Stimulated activated CD8-positive, alpha-beta memory T cell treated with anti-CD3 and anti-CD28 coated beads, Interleukin-7, amount 100 ng/mL, for 4 hours (primary cell): ENCODE measurements around the gene ZFHX3.

Source experiments
- DNase-seq, 2 donors: peaks; one replicate each; pipeline ENCODE4 v3.0.0-alpha.2; 2020; ENCODE audit warnings: low read depth in 2 of 2

The ZFHX3 gene

DNA sequence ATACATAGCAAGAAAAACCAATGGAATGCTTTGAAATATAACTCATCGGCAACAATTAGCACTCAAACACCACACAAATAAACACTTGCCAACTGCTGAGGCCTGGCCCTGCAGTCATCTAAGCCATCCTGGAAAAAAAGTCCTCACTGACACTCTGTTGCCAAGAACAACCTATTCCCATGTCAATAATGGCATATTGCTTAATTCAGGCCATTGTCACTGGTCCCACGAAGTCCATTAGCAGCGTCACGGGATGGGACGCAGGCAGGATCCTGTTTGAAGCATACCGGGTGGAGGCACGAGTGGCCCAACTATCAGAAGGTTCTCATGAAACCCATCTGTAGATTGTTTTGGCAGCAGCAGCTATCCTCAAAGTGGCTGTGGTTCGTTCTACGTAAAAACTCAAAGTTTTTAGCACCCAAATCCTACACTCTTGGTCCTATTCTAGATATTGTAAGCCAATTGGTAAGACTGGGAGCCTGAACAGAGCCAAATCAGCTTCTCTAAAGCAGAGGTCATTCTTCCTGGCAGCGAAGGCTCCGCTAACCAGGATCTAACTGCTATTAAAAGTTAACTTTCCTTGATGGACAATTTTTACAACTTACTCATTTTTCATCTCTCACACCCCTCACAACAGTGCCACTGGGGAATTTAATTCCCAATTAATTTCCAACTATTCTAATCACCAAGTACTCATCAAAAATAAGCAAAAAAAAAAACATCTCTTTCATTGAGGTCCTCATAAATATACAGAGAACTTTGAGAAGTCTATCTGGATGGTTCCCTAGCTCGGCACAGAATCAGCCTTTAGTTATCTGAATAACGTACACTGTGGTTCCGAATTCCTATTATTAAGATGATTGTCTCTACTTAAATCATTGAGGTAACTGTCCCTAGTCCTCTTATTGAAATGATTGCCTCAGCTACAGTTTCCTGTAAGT is 91.5 kb downstream of the ZFHX3 start:
- DNase-seq: no peak

DNA sequence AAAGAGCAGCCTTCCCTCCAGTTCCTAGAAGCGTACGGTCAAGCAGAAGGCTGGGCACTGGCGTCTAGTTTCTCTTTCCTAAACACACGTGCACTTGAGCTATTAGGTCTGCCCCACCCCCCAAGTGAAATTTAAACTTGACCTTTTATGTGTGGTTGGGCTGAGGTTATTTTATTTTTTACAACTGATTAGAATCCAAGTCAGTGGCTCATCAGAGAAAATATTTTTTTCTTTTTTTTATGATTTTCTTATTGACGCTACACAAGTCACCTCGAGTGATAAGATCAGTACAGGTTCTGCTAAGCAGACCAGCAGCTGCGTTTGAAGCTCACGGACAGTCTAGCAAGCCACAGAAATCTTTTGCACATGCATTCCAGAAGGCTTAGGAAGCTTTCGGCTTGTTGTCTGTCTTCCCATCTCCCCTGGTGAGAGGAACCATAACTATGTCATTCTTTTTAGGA is 95.1 kb downstream of the ZFHX3 start:
- DNase-seq: no peak

DNA sequence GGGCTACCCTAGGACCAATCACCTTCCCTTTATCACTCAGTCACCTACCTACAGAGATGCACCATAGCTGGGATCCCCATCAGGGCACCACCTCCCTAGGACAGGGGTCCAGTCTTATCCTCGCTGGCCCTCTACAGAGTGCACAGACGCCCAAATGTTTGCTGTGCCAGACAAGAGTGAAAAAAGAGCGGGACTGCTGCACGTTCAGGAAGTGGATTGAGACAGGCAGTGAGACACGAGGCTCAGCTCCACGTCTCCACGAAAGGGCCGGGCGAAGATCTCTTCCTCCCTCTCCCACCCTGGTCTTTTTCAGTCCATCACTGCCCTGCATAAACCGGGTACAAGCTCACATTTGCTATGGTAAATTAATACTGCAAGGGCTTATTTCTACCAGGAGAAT is 95.5 kb downstream of the ZFHX3 start:
- no peak for DNase-seq

DNA sequence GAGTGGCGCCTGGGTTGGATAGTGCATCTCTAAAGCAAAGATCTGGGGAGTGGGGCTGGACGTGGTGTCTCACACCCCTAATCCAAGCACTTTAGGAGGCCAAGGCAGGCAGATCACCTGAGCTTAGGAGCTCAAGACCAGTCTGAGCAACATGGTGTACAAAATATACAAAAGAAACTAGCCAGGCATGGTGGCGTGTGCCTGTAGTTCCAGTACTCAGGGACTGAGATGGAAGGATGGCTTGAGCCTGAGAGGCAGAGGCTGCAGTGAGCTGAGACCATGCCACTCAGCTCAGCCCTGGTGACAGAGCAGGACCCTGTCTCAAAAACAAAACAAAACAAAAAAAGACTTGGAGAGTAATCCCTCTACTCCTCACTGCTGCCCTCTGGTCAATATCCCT is 96.0 kb downstream of the ZFHX3 start:
- no peak for DNase-seq

DNA sequence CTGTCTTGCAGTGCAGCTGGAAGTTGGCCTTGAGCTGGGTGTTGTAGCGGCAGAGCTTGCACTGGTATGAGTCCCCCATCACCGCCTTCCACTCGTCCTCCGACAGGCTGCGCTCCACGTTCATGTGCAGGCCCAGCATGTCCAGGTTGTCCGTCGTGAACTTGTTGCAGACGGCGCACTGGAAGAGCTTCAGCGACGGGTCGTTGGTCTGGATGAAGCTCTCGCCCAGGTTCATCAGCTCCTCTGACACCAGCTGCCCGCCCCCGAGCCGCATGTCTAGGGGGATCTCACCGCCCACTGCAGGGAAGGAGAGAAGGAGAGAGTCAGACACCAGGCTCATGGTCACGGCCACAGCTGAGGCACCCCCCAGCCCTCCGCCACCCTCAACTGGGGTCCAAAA is 97.3 kb downstream of the ZFHX3 start:
- no peak for DNase-seq

DNA sequence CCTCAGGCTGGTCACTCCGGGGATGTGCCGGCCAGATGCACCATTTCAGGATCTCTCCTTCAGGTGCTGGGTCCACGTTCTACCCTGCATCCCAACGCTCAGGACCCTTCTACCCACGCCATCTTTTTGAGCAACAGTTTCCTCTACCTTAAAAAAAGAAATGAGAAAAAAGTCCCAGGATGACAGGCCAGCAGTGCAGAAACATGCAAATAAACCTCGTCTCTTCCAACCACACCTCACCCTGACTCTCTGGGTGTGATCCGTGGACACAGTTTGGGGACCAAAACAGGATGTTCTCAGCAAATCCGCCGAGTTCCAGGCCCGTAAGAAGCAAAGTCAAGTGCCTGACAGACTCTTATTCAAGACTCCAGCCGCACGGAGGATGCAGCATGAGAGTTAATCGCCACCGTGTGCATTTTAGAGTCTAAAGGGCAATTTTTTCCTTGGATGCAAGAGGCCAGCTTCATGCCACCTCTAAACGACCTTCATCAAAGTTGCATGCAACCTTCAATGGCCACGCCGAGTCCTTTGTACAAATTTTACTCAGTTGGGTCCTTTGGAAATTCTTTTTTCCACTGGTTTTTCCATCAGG is 99.6 kb downstream of the ZFHX3 start:
- DNase-seq: no peak

DNA sequence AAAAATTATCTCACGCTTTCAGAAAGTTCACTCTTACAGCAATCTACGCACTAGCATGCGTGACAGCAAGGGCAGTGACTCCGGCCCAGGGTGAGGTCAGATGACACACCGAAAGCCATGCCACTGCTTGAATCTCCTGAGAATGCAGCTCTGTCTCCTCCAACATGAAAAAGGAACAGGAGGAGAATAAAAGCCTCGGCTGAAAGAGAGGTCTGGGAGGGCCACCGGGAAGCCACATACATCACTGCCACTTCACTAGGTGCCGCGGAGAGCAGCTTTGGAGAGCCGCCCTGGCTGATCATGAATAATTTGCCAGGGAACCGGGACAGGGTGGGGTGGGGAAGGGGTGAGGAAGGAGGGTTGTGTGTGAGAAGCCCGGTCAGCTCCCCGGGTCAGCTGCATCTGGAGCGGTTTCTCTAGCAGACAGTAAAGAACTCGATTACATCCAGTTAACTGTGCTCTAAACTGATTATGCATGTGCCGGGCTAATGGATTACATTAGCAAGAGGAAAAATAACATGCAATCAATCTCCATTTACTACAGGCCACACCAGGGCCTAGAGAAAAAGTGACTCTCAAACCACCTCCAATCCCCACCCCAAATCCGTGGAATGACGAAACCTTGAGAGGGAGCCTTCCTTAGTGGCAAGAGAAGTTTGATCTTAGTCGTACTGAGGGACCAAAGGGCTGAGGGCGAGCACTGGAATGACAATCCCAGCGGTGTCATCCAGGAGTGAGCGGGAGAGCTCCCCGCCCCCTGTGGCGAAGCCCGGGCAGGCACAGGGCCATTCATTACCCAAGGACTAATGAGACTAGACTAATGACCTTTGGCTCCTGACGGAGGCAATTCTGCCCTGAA is 100.3 kb downstream of the ZFHX3 start:
- DNase-seq: no peak

DNA sequence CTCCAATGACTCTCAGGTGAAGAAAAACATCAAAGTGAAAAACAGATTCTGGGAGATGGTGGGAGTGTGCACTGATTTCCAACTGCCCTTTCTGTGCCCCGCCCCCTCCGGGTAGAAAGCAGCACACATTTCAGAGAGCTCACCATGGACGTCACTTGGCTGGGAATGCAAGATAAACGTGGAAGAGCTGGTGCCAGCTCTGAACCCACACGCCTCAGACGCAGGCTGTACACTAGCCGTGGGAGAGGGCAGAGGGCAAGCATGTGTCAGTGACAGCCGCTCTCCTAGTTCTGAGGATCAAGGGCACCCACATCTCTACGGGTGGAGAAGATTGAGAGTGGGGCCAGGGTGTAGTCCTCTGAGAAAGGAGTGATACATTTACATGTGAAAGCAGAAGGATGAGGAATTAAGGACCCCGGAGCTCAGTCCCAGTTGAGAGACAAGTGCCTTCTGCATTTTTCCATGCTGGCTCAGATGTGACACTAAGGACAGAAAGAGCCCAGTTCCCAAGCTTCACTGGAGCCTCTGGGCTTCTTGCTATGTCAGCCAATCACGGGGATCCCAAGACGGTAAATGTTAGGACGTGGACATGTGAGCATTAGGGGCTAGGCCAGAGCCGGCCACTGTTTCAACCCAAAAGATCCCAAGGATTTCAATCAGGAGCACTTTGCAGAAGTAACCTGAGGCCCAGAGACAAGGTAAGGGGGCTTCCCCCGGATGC is 101.3 kb downstream of the ZFHX3 start:
- DNase-seq: no peak

DNA sequence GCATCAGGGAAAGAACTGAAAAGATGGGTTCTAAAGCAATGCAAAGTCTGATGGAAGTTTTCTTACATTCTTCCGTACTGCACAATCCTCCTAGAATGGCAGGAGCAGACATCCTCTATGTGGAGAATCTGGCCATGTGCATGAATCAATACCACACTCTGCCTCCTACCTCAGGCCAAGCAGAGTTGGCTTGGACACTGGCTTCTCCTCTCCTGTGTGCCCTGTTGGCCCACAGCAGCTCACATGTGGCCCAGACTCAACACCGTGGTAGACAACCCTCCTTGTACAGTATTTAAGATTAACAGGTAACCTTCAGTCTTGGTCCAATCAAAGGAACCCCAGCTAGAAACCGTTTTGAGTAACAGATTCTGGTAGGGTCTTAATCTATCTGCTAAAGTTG is 101.9 kb downstream of the ZFHX3 start:
- no peak for DNase-seq

DNA sequence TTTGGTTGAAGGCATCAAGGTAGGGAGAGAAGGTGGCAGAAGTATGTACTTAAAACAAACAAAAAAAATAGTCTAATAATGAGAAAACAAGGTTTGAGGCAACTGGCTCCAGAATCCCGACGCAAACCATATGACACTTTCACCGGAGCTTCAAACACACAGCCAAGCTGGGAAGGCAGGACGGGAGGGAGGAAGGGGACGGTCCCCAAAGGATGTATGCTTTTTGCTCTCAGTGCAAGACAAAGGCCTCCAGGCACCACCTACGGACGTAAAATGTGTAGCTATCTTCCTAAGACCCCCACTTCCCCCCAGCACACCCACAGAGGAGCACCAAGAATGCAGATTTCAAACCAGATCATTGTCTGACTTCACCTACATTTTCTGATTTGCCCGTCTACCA is 102.3 kb downstream of the ZFHX3 start:
- no peak for DNase-seq

DNA sequence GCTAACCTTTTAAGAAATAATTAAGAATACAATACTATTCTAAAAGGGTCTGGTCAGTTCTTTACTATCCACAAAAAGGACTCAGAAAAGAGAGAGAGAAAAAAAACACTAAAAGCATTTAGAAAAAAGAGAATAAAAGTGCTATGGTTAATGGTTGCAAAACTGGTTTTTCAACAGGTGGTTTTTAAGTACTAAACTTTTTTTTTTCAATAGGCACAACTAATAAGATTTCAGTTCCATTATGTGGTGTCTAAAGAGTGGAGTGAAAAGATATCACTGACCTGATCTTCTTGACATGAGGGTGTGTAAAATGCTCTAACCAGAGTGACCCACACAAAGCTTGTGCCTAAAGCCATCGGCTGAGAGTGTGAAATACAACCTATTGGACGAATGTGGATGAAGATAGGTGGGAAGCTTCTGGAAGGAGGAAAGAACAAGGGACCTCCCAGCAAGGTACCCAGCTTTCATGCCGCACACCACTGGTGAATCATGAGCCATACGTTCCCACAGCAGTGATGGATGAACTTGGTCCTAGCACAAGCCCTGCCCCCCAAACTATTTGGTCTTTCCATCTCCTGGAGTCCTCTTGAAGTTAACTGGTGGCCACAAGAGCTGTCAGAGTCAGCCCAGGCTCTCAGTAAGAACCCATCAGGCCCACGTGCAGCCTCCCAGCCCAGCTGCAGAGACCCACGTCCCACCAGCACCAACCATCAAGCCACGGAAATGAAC is 103.0 kb downstream of the ZFHX3 start:
- DNase-seq: no peak

DNA sequence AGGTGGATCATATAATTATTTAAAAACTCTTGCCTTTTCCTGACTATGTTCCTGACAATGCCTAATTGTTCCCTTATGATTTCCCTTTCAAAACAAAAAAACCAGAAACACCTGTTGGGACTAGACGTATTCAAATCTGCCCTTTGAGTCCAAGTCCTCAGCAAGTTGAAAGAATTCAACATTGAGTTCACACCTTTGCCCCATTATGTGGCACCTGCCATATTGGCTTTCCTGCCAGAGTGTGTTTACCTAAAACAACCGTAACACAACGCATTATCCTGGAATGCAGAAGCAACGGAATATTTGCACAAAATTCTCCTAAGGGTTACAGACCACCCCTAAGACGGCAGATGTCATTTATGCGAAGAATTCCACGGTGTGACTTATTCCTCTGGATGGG is 105.9 kb downstream of the ZFHX3 start:
- DNase-seq: no peak

DNA sequence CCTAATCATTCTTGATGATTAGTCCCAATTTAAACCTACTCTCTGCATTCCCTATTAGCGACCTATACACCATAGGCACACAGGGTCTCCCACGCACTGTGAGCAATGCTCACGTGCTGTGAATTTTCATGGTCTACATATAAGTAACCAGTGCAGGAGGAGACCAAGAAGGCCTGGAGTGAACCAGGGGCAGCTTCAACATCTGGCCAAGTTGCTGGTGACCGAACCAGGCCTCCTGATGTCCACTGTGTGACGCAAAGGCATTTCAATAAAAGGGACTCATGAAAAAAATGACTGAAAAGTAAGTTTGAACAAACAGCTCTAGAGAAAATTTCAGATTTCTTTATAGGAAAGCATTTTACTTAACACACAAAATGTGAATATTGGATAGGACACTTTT is 107.0 kb downstream of the ZFHX3 start:
- DNase-seq: no peak

DNA sequence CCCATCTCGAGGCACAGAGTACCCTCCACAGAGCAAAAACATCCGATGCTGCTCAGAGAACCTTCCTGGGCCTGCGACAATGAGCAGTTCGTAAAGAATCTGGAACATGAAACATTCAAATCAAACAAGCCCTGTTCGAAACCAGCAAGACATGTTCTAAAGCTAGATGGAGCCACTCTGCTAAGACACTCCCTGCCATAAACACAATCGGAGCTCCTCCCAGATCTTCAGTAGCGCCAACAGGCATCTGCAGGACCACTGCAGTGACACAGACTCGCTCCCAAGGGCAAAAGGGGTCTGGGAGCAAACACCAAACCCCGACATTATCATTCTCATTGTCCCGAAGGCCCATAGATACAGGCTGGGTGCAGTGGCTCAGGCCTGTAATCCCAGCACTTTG is 108.7 kb downstream of the ZFHX3 start:
- DNase-seq: no peak

DNA sequence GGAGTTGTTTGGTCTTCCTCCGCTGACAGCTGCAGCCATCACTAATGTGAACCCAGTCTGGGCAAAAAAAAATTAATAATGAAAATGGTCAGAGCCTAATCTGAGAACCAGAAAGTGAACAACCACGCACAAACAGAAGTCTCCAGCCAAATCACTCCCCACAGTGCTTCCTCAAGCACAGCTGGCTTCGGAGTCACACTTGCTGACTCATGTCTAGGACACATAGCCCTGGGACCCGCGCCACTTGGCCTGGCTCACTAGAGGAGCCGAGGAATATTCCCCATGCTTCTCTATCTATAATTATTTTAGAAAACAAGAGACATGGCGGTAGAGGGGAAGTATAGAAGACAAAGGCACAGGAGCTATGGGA is 109.1 kb downstream of the ZFHX3 start:
- DNase-seq: no peak

DNA sequence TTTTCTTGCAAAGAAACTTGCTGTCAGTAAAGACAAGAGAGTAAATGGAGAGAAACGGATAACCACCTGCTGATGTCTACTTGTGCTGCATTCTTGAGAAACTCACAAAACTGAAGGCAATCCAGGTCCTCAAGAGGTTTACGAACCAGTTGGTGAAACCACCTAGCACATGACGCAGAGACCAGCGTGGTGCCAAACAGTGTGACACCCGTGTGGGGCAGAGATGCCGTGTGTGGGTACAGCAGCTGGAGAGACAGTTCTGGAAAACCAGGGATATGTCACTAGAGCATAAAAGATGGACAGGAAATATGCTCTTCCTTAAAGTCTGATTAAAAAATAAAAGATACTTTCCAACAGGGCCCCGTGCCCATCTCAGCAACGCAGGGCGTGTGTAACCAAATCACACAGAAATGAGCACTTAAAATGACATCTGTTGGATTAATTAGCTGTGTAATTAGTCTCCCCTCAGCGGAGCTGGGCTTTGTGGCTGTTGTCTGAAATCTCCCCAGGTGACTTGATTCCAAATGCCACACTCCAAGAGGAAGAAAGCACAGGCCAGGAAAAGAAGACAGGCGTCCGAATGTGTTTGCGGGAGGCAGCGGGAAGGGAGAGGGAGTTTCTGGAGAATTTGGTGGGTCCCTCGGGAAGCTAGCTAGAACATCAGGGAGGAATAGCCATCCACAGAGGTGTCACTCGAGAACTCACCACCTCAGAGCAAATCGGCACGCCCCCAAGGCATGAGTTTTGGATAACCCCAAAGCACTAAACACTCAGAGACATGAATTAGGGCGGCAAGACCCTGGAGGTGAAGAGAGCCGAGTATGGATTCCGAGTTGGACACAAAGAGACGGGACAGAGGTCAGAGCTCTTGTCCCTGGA is 109.8 kb downstream of the ZFHX3 start:
- DNase-seq: no peak

DNA sequence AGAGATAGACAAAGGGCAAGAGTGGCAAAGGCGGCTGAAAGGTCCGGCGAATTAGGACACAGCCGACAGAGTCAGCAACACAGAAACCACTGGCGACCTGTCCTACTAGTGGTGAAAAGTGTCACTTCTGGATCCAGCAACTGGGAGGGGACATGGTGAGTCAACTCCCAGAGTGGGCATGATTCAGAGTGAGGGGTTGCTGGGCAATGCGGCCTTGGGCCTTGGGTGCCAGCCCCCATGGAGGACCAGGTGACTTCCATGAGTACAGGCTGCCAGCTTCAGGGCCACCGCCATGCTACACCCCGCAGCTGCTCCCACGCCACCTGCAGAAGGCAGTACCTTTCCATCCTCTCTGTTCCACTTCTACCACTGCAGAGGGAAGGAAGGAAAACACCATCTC is 110.6 kb downstream of the ZFHX3 start:
- no peak for DNase-seq

DNA sequence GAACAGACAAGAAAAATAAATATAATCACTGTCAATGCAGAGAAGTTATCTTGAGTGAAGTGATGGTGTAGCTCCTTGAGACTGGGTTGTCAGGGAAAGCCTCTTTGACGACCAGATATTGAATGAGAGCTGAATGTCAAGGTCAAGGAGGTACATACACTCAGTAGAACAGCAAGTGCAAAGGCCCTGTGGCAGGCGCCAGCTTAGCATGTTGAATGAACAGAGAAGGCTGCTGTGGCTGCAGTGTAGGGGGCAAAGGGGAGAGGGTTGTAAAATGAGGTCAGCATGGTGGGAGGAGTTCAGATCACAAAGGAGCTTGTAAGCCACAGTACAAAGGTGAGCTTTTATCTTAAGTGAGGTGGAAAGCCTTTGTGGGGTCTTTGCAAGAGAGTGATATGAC is 111.5 kb downstream of the ZFHX3 start:
- no peak for DNase-seq

DNA sequence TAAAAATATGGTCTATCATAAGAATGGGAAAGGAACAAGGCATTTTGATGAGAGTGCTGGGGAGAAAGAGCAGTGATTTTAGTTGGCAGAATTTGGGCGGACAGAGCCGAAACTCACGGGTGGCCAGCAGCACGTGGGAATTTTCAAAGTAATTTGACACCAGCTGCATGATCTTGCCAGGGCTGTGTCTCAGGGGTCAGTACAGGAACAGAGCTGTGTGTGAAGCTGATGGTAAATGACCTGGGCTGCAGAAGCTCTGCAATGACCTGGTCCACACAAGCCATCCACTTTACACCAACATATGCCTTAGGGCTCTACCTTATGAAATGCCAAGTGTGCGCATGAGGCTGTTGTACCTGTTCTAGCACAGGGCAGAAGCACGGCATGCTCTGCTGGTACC is 112.0 kb downstream of the ZFHX3 start:
- DNase-seq: no peak
